HG03558 (cell line): ENCODE measurements around the gene SHANK3.
"Not testable (repeated sequence)": the region's sequence is repeated elsewhere in the genome, so short reads cannot be mapped to it uniquely, and the experiment has no call there.

ENCODE experiments used
- ATAC-seq: cut with Tn5 transposase; IDR thresholded peaks from one replicate; pipeline ENCODE4 v1.9.1; 2021; ENCODE audit warnings: moderate number of reproducible peaks; ENCODE audit not compliant: unreplicated experiment; ENCODE audit errors: extremely low read depth

Gene SHANK3

DNA sequence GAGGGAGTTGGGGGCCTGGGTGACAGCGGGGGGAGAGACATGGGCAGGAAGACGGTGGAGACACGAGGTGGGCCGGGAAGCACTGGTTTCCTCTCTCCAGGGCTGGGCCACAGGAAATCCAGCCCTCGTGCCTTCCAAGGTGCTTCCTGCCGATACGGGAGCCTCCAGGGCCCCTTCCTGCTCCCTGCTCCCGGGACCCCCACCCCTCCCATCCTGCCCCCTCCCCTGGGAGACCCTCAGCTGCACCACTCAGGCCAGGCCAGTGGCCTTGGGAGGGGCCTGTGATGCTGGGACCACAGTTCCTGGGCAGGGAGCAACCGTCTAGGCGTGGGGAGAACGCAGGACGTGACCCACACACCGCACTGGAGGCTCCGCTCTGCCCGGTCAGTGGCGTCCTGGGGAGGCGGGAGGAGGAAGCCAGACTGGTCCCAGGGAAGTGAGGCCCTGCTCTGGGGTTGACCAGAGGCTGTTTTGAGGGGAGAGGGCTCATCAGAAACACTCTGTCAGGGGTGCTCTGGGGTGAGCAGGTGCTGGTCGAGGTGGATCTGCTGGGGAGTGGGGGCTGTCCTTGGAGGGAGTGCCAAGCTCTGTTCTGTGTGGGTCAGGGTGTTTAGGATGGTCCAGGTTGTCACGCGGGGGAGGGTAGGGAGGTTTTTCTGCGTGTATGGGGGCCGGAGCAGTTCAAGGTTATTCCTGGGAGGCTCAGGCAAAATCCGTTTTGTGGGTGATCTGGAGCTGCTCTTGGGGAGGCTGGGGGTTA is at the start of gene SHANK3:
TSS of gene SHANK3 (plus strand) at position 353 of the 760 bp plus-strand sequence.
- ATAC-seq = no peak

DNA sequence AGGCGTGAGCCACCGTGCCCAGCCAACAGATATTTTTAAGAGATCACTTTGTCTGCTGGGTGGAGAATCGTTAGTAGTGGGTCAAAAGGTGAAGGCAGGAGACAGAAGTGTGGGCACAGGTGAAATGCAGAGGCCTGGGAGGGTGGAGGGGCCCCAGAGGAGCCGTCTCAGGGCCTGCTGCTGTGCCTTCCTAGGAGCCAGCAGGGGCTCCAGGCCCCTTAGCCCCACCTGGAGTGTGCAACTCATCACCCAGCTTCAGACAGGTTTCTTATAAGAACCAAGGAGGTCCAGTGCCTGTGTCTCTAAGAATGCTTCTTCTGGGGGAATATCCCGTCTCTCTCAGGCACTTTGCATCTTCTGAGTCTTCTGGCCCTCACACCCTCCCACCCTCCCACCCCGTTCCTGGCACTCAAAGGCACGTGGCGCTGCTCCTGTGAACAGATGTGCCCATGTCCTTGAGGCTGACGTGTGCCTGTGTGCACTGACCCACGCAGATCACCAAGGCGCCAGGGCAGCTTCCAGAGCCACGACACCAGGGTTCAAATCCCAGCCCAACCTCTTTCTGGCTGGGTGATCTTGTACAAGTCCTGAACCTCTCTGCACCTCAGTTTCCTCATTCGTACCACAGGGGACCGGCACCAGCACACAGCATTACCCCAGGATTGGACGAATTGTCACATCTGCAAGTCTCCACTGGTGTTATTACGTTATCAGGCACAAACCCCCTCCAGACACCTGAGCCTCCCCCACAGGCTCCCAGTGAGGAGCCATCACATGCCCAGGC is 48.1 kb upstream of the SHANK3 start:
- no peak for ATAC-seq

DNA sequence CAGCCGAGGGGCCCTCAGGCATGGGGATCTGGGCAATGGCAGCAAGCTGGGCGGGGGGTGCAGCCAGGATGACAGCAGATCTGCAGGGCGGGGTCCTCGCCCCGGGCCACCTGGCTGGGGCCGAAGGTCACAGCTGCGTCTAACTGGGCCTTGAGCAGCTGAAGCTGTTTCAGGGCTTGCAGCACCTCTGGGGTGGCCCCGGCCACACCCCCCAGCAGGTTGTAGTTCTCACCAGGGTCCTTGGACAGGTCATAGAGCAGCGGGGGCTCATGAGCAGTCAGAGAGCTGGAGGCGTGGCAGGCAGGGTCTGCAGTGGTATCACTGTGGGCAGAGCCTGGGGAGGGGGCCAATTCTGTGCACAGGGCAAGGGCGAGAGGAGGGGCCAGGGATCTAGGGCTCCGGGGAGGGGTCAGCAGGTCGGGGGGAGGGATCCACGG is 47.5 kb upstream of the SHANK3 start:
- ATAC-seq = no peak

DNA sequence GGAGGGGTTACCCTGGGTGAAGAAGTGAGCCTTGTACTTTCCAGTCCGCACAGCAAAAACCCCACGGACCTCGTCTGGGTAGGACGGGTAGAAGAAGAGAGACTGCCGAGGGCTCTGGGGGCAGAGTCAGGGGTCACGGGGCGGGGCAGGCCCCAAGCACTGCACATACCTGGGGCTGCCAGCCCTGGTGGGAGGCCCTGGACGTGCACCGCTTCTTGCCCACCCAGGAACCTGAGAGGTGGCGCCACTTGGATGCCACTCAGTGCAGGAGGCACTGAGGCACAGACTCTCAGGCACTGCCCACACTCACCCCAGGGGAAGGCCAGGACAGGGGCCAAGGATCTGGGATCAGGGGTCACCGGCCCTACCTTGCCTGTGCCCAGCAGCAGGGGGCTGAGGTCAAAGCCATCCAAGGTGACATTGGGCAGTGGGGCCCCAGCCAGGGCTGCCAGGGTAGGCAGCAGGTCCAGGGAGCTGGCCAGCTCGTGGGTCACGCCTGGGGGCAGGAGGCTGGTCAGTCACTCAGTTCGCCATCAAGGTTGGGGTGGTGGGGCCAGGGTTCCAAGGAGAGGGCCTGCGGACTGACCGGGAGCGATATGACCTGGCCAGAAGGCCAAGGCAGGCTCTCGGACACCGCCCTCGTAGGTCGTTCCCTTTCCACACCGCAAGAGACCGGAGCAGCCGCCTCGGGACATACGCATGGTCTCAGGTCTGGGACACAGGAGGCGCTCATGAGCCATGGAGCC is 46.9 kb upstream of the SHANK3 start:
- no peak for ATAC-seq

DNA sequence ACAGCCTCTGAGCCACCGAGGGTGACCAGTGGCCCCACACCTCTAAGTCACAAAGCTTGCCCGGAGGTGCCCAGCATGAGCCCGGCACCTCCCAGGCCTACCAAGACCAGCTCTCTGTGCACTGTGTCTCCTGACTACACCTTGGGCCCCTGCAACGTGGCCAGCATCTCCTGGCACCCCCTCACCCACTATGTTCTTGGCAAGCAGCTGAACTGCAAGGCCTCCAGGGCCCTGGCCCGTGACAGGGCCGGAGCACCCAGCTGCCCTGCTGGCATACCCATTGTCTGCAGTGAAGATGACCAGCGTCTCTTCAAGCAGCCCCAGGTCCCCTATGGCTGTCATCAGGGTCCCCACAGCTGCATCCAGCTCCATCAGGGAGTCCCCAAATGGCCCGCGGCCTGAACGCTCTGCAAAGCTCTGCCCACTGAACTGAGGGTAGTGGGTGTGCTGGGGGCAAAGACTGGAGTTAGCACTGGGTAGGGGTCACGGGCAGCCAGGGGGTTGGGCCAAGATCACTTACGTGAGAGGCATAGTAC is 46.2 kb upstream of the SHANK3 start:
- no peak for ATAC-seq

DNA sequence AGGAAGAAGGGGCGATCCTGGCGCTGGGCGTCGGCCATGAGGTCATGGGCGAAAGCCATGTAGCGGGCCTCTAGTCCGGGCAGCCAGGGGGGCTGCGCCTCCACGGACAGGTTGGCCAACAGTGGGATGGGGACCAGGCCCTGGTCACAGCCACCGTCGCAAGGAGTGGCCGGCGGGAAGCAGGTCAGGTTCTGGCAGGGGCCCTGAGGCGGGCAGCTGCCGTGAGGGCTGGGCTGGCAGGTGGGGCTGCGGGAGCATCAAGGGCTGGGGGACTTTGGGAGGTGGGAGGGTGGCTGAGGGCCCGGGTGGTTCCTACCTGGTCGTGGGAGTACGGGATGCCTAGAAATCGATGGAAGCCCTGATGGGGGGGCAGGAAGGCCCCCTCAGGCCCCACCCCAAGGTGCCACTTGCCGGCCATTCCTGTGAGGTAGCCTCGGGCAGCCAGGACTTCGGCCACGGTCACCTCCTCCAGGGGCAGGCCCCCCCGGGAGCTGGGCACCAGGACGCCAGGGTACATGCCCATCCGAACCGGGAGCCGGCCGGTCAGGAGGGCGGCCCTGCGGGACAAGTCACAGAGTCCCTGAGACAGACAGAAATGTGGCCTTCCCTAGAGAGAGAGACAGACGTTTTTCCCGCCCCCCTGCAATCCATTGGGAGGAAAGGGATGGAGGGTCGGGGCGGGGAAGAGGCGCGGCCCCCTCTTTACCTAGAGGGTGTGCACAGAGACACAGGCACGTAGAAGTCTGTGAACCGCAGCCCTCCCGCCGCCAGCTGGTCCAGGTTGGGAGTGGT is 45.6 kb upstream of the SHANK3 start:
- no peak for ATAC-seq

DNA sequence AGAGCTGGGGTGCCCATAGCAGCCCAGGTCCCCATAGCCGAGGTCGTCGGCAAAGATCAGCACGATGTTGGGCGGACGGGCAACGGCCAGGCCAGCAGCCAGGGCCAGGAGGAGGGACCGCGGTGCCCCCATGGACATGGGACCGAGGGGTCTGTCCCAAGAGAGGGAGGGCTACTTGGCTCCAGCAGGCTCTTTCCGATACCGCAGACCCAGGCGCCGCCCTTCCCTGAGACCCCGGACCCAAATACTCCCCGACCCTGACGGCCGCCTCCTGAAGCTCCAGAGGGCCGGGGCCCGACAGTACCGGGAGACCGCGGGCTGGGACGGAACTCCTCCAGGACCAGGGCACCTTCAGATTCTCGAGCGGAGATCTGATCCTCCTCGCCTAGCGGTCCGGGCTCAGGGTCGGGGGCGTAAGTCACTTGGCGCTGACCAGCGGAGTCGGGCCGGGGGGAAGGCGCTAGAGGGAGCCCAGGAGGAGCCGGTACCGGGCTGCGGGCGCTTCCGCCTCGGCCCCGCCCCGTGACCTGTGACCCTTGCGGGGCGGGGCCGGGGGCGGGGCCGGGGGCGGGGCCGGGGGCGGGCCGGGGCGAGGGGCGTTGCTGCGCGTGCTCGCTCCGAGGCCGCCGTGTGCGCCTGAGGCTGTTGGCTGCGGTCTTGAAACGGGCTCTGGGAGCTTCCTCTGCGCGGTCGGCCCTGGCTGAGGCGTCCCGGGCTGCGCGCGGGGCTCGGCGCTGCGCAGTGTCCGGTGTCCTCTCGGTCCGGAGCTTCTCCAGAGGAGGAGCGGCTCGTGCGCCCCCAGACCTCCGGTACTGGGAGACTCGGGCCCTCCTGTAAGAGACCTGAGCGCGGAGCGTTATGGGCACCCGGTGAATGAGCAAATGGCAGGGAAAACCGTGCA is 44.7 kb upstream of the SHANK3 start, which contains the start of gene ARSA:
TSS of gene ARSA (minus strand) at position 511 of the 901 bp plus-strand sequence. CDS start at position 138, 373 bp downstream.
- no peak for ATAC-seq

DNA sequence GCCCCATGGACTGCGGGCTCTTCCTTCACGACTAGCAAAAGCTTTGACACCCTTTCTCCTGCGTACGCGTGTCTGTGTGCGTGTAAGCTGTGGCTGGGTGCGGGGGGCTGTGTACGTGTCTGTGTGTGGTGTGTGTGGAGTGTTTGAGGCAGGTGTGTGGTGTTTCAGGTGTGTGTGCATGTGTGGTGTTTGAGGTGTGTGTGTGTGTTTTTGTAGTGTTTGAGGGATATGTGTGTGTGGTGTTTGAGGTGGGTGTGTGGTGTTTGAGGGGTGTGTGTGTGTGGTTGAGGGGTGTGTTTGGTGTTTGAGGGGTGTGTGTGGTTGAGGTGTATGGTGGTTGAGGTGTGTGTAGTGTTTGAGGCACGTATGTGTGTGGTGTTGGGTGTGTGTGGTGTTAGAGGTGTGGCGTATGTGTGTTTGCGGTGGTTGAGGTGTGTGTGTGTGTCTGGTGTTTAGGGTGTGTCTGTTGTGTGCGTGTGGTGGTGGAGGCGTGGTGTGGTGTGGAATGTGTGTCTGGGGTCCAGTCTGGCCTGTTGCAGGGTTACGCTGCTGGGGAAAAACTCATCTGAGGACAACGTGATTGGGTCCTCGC is 44.0 kb upstream of the SHANK3 start:
- no peak for ATAC-seq

DNA sequence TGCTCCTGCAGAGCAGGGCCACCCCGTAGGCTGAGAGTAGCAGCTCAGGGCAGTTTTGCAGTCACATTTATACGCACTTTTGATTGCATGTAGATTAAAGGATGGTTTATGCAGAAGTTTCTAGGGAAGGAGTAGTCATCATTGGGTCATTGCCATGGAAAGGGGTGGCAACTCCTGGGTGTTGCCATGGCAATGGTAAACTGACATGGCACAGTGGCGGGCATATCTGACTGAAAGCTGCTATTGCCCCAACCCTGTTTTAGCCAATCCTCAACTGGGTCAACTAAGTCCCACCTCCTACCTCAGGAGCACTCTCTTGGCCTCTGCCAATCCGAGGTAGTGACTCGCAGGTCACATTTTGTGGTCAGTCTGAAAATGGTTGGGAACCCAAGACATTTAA is 42.2 kb upstream of the SHANK3 start:
- no peak for ATAC-seq

DNA sequence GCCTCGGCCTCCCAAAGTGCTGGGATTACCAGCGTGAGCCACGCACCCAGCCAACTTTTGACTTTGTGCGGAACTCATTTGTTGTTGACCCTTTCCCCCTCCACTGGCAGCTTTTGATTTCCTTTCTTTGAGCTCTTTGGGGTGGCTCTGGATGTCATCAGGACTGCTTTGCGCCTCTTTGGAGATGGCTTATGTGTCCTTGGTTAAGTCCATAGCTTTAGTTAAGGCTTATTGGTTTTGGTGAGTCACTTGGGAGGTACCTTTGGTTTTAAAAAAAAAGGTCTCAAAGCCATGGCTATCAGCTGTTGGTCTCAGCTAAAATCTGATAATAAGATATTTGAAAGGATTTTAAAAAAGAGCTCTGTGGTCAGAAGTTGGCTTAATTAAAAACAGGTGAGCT is 39.5 kb upstream of the SHANK3 start:
- no peak for ATAC-seq

DNA sequence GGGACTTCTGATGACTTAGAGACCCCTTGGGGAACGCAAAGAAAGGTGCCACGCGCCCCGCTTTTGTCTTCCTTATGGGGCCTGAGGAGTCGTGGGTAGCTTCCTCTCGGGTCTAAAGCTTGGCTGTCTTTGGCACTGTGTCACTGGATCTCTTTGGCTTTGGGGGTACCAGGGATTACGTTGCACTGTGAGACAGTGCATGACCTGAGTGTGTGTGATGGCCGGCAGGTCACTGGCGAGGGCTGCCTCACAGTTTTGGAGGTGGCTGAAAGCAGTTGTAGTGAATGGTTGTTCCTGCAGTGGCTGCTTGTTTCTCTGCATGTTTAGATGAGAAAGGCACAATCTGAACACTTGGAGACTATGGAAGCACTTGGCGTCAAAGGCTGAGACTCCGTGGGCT is 38.9 kb upstream of the SHANK3 start:
- no peak for ATAC-seq

DNA sequence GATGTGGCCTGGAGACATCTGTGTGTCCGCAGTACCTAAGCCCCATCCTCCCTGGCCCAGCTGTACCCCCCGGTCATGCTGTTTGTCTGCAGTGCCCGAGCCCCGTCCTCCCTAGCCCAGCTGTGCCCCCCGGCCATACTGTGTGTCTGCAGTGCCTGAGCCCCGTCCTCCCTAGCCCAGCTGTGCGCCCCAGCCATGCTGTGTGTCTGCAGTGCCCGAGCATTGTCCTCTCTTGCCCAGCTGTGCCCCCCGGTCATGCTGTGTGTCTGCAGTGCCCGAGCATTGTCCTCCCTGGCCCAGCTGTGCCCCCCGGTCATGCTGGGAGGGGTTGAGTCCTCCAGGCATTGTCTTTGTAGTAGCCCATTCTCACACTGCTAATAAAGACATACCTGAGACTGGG is 37.0 kb upstream of the SHANK3 start:
- ATAC-seq = no peak

DNA sequence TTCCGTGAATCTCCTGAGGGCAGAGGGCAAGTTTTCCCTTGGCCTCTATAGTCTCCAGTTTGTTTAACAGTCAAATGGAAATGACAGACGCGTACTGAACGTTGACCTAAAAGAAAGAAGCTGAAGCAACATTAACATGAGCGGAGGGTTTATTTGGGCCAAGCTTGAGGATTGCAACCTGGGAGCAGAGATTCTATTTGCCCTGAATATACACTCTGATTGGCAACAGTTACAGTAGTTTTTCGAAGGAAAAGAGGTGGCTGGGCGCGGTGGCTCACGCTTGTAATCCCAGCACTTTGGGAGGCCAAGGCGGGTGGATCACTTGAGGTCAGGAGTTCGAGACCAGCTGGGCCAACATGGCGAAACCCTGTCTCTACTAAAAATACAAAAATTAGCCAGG is 32.3 kb upstream of the SHANK3 start:
- ATAC-seq = not testable (repeated sequence)

DNA sequence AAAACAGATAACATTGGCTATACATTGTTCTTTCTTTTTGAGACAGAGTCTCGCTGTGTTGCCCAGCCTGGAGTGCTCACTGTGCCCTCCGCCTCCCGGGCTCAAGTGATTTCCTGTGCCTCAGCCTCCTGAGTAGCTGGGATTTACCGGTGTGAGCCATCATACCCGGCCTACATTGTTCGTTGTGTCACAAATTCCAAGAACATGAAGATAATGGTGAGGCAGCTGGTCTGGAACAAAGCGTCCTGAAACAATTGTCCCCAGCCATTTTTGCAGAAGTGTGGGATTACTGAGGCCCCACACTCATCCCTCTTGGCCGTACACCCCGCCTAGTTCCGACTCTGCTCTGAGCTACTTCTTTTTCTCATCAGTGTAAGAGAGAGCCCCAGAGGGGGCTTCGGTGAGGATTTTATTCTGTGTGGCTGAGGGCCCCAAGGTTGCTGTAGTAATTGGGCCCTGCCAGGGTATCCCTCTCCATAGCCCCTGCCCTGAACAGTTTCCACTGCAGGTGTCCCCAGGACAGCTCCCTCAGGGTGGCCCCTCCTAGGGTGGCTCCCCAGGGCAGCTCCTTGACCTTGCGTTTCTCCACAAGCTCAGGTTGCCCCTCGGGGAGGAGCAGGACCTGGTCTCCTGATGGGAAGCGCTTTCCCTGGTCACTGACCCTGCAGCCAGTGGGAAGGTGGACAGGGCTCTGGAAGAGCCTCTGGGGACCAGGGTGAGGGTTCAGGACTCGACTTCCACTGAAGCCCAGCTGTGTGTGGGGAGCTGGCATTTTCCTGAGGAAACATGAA is 31.6 kb upstream of the SHANK3 start:
- no peak for ATAC-seq

DNA sequence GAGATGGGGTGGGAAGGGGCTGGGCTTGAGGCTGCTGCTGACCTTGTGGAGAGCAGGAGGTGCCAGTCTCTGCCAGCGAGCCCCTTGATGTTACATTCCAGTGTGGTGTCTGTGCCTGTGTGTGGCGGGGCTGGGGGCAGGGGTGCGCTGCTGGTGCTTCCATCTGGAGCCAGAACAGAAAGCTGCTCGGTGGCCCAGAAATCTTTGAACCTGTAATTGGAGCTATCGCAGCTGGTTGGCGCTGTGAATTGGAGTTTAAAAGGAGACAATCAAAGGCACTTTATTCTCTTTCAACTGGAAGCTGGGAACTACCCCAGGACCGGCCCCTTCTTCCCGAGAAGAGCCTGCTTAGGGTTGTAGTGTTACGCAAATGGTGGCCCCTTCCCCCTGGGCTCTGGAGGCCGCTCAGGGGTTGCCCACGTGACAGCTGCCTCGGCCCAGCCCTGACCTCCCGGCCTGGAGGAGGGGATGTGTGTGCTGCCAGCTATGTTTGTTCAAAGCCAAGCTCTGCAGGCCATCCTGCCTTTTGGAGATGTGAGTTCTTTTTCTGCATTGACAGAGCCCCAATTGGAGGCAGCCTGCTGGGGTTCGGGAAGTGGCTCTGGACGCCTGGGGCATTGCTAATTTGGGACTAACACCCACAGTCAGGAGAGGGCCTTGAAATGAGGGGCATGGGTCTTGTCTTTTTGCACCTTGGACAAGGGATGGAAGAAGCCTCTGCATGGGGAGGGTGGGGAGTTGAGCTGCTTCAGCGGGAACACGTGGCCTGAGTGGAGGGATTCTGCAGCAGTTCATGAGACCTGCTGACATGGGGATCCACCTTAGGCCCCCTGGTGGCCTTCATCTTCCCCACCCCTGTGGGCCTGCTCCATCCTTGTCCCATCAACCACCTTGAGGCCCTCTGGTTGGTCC is 30.7 kb upstream of the SHANK3 start:
- ATAC-seq = no peak

DNA sequence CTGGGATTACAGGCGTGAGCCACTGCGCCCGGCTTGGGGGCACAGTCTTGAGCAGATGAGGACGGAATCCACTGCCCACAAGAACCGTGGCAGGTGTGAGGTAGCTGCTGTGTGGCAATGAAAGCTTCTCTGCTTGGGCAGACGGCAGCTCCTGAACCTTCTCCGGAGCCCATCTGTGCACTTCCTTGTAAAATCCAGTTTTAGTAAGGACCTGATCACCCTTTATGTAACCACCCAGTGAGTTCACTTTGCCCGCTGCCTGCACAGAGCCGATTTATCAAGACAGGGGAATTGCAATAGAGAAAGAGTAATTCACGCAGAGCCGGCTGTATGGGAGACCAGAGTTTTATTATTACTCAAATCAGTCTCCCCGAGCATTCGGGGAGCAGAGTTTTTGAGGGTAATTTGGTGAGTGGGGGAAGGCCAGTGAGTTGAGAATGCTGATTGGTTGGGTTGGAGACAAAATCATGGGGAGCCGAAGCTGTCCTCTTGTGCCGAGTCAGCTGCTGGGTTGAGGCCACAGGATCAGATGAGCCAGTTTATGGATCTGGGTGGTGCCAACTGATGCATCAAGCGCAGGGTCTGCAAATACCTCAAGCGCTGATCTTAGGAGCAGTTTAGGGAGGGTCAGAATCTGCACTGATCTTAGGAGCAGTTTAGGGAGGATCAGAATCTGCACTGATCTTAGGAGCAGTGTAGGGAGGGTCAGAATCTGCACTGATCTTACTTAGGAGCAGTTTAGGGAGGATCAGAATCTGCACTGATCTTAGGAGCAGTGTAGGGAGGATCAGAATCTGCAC is 29.4 kb upstream of the SHANK3 start:
- not testable (repeated sequence) for ATAC-seq
